ENCODE data around the gene TP53BP1.
"Not testable (repeated sequence)": the region's sequence is repeated elsewhere in the genome, so short reads cannot be mapped to it uniquely, and the experiment has no call there.

Gene TP53BP1

GRCh38 chr15:43406808-43407207 is 86.1 kb downstream of the TP53BP1 start:
- DNase-seq, result no peak

- no peak for DNase-seq
Observed at GRCh38 chr15:43406189-43406588, 86.8 kb downstream of the TP53BP1 start.

- no peak for DNase-seq
Observed at GRCh38 chr15:43404130-43404529, 88.8 kb downstream of the TP53BP1 start.

- no peak for DNase-seq
Observed at GRCh38 chr15:43403616-43404015, 89.3 kb downstream of the TP53BP1 start.

GRCh38 chr15:43402255-43402654 is 90.7 kb downstream of the TP53BP1 start:
- DNase-seq, result no peak

- DNase-seq, result not testable (repeated sequence)
Observed at GRCh38 chr15:43393592-43393991, 99.4 kb downstream of the TP53BP1 start.

GRCh38 chr15:43390723-43391122 is 102.2 kb downstream of the TP53BP1 start:
- no peak for DNase-seq

- DNase-seq, result no peak
Observed at GRCh38 chr15:43383070-43383469, 109.9 kb downstream of the TP53BP1 start.

- DNase-seq, result no peak
Observed at GRCh38 chr15:43382310-43382709, 110.6 kb downstream of the TP53BP1 start.

GRCh38 chr15:43378601-43379000 is 114.4 kb downstream of the TP53BP1 start:
- no peak for DNase-seq

- no peak for DNase-seq
Observed at GRCh38 chr15:43376017-43376705, 116.8 kb downstream of the TP53BP1 start.

- peak; percentile 26 for DNase-seq
Observed at GRCh38 chr15:43370975-43371974, 121.7 kb downstream of the TP53BP1 start, which contains the start of the genes TUBGCP4 and ZSCAN29. TSS of gene TUBGCP4 (plus strand) at chr15:43371101. CDS start at chr15:43371355, 254 bp downstream. TSS of gene ZSCAN29 (minus strand) at chr15:43371043. CDS start at chr15:43369913, 1,130 bp downstream.

GRCh38 chr15:43370310-43370974 is 122.5 kb downstream of the TP53BP1 start:
- DNase-seq, result no peak

GRCh38 chr15:43361313-43361903 is 131.5 kb downstream of the TP53BP1 start:
- DNase-seq, result no peak

- DNase-seq, result no peak
Observed at GRCh38 chr15:43360821-43361220, 132.1 kb downstream of the TP53BP1 start.

All from NCI-H748 treated with DMSO at 0.1 percent for 48 hours (cell line).